ENCODE measurements around the gene STXBP5.

Gene STXBP5

GRCh38 chr6:147212622-147213021, 8.4 kb downstream of the STXBP5 start:
- DNase-seq: no peak

DNA sequence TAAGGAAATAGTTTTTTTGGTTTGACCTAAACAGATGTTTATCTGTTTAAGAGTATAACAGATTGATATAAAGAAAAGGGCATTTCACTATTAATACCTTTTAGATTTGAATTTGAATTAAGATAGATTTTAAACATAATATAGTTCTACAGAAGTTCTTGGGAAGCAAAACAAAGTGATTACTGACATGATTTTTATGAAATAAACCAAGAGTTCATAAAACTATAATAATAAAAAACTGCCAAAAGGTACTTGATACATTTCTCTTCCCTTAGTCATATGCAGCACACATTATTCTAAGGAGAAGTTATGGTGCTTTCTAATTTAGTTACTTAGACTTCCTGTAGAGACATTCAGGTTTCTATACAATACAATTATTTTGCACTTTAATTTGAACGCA, 9.6 kb downstream of the STXBP5 start:
- no peak for DNase-seq

- no peak for DNase-seq
Measured at GRCh38 chr6:147214248-147215227, 10.3 kb downstream of the STXBP5 start.

- no peak for DNase-seq
Measured at GRCh38 chr6:147216915-147217314, 12.7 kb downstream of the STXBP5 start.

DNA sequence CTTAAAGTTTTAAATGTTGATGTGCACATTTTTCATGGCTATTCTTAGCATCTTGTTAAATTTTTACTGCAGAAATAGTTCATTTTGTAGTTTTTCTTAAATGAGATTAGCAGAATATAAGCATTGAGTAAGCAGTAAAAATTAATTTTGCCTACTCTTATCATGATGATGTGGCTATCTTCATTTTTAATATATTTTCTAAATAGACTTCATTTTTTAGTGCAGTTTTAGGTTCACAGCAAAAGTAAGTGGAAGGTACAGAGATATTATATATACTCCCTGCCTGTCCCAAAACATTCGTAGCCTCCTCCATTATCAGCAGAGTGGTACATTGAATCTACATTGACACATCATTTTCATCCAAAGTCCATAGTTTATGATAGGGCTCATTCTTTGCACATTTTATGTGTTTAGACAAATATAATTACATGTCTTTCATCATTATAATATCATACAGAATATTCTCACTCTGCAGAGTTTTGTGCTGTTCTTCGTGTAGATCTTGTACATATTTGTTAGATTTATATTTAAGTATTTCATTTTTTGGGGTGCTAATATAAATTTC, 13.7 kb downstream of the STXBP5 start:
- DNase-seq: no peak

DNA sequence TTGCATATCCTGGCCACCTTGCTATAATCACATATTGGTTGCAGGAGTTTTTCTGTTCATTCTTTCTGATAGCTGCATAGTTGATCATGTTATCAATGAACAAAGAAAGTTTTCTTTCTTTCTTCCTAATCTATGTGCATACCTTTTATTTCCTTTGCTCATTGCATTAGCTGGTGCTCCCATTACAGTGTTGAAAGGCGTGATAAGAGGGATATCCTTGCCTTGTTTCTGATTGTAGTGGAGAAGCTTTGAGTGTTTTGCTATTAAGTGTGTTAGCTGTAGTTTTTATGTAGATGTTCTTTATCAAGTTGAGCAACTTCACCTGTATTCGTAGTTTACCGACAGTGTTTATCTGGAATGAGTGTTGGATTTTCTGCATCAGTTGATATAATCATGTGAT, 14.6 kb downstream of the STXBP5 start:
- DNase-seq: no peak

DNA sequence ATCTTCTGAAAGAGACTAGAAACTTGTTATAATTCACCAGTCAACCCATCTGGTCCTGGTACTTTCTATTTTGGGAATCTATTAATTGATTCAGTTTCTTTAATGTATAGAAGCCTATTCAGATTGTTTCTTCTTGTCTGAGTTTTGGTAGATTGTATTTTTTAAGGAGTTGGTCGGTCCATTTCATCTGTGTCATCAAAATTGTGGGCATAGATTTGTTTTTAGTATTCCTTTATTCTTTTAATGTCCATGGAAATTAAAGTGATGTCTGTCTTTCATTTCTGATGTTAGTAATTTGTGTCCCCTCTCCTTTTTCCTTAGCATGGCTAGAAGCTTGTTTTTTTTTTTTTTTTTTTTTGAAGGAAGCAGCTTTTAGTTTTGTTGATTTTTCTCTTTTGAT, 15.2 kb downstream of the STXBP5 start:
- DNase-seq: no peak

DNA sequence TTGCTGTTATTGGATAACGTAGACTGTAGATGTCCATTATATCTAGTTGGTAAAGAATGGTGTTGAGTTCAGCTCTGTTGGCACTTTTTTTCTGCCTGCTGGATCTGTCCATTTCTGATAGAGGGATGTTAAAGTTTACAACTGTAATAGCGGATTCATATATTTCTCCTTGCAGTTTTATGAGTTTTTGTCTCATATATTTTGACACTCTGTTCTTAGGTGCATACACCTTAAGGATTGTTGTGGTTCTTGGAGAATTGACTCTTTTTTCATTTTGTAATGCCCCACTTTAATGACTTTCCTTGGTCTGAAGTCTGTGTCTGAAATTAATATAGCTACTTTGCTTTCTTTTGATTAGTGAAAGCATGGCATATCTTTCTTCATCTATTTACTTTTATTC, 16.1 kb downstream of the STXBP5 start:
- no peak for DNase-seq

- DNase-seq: no peak
Measured at GRCh38 chr6:147221739-147222138, 17.5 kb downstream of the STXBP5 start.

- DNase-seq: no peak
Measured at GRCh38 chr6:147222160-147222838, 18.1 kb downstream of the STXBP5 start.

- DNase-seq: no peak
Measured at GRCh38 chr6:147223736-147224135, 19.5 kb downstream of the STXBP5 start.

- no peak for DNase-seq
Measured at GRCh38 chr6:147226163-147226724, 22.0 kb downstream of the STXBP5 start.

- DNase-seq: no peak
Measured at GRCh38 chr6:147226877-147227276, 22.7 kb downstream of the STXBP5 start.

GRCh38 chr6:147227770-147228320, 23.6 kb downstream of the STXBP5 start:
- DNase-seq: no peak

DNA sequence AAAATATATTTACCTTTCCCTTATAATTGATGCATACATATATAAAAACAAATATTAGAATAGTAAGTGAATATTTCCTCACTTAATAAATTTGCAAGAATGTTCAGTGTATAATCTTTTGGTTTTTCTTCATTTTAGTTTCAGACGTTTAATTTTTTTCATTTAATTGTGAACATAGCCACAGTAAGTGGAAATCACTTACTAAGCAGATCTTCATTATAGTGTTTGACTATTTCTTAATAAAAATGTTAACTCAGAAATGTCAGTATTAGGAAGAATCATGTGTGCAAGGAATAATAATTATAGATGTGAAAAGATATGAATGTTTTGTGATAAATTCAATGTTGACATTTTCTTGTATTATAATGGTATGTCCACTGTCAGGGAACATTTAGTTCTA, 27.4 kb downstream of the STXBP5 start:
- DNase-seq: no peak

DNA sequence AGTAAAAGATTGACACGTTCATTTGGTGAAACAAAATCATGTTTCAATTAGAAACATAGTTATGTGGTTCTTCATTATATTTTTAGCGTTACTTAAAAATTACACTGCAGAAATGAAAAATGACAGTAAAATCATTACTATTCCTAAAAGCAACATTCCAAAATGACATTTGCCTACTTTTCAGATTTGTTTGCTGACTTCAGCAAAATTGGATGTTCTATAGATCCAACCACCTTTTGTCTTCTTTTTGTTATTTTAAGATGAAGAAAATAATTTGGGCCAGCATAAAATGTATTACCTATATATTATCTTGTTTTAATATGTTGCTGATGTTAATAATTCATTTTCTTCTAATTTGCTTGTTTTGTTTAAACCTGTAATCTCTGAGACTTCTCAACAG, 30.5 kb downstream of the STXBP5 start:
- no peak for DNase-seq

DNA sequence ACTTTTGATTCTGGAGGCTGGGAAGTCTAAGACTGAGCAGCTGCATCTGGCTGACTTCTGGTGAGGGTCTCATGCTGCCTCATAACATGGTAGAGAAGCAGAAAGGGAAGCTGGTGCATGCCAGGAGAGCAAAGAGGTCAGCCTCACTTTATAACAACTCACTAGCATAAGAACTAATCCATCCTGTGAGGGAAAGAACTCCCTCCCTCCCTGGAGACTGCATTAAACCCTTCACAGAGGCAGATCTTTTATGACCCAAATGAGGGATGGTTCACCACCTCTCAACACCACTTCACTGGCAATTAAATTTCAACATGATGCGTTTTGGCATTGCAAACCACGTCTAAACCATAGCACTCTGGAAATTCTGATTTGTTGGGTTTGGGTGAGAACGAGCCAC, 33.9 kb downstream of the STXBP5 start:
- DNase-seq: no peak

GRCh38 chr6:147238906-147239305, 34.7 kb downstream of the STXBP5 start:
- DNase-seq: no peak

DNA sequence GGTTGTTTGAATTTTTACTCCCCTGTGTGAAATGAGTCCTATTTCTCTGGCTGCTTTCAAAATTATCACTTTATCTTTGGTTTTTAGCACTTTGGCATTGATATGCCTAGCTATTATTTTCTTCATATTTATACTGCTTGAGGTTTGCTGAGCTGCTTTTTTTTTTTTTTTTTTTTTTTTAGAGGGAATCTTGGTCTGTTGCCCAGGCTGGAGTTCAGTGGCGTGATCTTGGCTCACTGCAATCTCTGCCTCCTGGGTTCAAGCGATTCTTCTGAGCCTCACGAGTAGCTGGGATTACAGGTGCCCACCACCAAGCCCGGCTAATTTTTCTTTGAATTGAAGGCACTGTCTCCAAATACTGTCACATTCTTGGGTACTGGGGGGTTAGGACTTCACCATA, 40.6 kb downstream of the STXBP5 start:
- DNase-seq: no peak

- no peak for DNase-seq
Measured at GRCh38 chr6:147245693-147246092, 41.5 kb downstream of the STXBP5 start.

DNA sequence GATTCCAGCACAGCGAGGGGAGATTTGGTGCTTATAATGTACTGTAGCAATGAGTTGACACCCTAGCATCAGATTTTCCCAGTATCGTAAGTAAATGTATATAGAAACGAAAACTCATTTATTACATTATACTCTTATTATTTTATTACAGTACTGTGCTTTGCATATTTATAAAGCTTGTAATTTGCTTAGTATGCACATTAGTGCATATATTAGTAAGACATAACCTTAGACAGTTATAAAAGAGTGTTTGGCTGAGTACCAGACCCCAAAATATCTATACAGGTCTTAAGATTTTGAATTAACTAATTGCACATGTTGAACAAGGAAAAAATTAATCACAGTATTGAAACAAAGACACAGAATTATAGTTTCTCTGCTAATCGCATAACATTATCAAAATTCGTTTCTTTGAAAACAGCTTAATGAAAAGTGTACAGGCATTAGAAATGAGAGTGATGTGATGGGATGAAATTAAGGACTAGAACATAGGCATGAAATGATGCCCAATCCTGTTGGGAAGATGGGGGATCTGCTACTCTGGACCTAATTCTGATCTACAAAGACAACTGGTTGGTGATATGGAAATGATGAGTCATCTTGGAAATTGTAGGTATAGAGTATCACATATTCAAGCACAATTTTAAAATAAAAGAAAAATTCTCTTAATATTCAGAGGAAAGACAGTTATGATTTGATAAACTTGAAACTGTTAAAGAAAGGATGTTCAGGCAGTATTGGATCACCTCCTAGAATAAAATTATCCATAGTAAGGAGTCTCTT, 42.8 kb downstream of the STXBP5 start:
- DNase-seq: no peak

DNA sequence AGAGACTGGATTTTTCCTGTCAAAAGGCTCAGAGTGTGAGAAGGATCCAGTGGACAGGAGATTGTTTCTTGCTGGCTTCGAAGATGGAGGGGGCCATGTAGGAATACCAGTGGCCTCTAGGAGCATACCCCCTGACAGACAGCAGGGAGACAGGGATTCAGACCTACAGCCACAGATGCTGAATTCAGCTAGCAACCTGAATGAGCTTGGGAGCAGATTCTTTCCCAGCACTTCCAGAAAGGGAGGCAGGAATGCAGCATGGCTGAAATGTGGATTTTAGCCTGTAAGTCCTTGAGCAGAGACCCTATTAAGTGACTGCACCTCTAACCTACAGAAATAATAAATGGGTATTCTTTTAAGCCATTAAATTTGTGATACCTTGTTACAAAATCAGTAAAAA, 44.6 kb downstream of the STXBP5 start:
- DNase-seq: no peak
